HepG2 (cell line): ENCODE results near the gene CLDN14. TPM values are rescaled to one million over a fixed set of nuclear protein-coding genes. Genes with fewer than 3 reads are reported as not detected.

Experiments
- ATRX ChIP-seq: sonication (generic); formaldehyde crosslinking; IDR thresholded peaks from 2 replicates; pipeline ENCODE4 v1.4.0; 2020; ENCODE audit warnings: missing genetic modification reagents, borderline replicate concordance
- ELF4 ChIP-seq: sonication (generic); formaldehyde crosslinking; IDR thresholded peaks from 2 replicates; pipeline ENCODE4 v1.5.0; 2020; ENCODE audit warnings: missing genetic modification reagents, mild to moderate bottlenecking, moderate library complexity, borderline replicate concordance
- FOXK1 ChIP-seq: sonication (generic); formaldehyde crosslinking; IDR thresholded peaks from 2 replicates; pipeline ENCODE4 v1.4.0; 2020; ENCODE audit warnings: low read depth, missing genetic modification reagents, borderline replicate concordance
- JARID2 ChIP-seq: sonication (generic); formaldehyde crosslinking; IDR thresholded peaks from 2 replicates; pipeline ENCODE4 v1.8.1; 2023; ENCODE audit warnings: missing genetic modification reagents, inconsistent platforms; ENCODE audit not compliant: insufficient replicate concordance
- LCORL ChIP-seq, 2 experiments: fragments of 450-650 bp in 1 of 2; sonication (generic) in 1 of 2; formaldehyde crosslinking in 1 of 2; IDR thresholded peaks; 2 replicates each; pipeline versions ENCODE4 v1.5.0 to v1.6.1; 2017 to 2020; ENCODE audit warnings: antibody characterized with exemption in 1 of 2, missing genetic modification reagents in 1 of 2
- NCOA5 ChIP-seq: sonication (generic); formaldehyde crosslinking; IDR thresholded peaks from 2 replicates; pipeline ENCODE4 v1.4.0; 2020; ENCODE audit warnings: missing genetic modification reagents
- NFYB ChIP-seq: sonication (generic); formaldehyde crosslinking; IDR thresholded peaks from 2 replicates; pipeline ENCODE4 v1.4.0; 2020; ENCODE audit warnings: missing genetic modification reagents
- NR2F6 ChIP-seq, 2 experiments: IDR thresholded peaks; 2 replicates each; pipeline ENCODE4 v1.6.1; 2016; ENCODE audit warnings: antibody characterized with exemption in 1 of 2, mild to moderate bottlenecking in 1 of 2
- SMC3 ChIP-seq: IDR thresholded peaks from 2 replicates; pipeline ENCODE4 v1.6.1; 2011; ENCODE audit warnings: low read length, improper control_type of control experiment
- SP1 ChIP-seq, 2 experiments: fragments of 450-650 bp in 1 of 2; sonication (generic) in 1 of 2; formaldehyde crosslinking in 1 of 2; IDR thresholded peaks; 2 replicates each; pipeline versions ENCODE4 v1.4.0 to v1.6.1; 2016 to 2020; ENCODE audit warnings: missing genetic modification reagents in 1 of 2
- ZNF17 ChIP-seq: sonication (generic); formaldehyde crosslinking; IDR thresholded peaks from 2 replicates; pipeline ENCODE4 v1.5.0; 2020; ENCODE audit warnings: mild to moderate bottlenecking, missing genetic modification reagents
- ZNF224 ChIP-seq: sonication (generic); formaldehyde crosslinking; IDR thresholded peaks from 2 replicates; pipeline ENCODE4 v1.5.0; 2020; ENCODE audit warnings: mild to moderate bottlenecking, missing genetic modification reagents
- ZNF3 ChIP-seq: IDR thresholded peaks from 2 replicates; pipeline ENCODE4 v1.7.0; 2017; ENCODE audit warnings: inconsistent platforms
- ZNF335 ChIP-seq: sonication (generic); formaldehyde crosslinking; IDR thresholded peaks from 2 replicates; pipeline ENCODE4 v1.4.0; 2020; ENCODE audit warnings: missing genetic modification reagents
- ZNF460 ChIP-seq: sonication (generic); formaldehyde crosslinking; IDR thresholded peaks from 2 replicates; pipeline ENCODE4 v1.5.1; 2020; ENCODE audit warnings: missing genetic modification reagents, mild to moderate bottlenecking, borderline replicate concordance
- ZNF672 ChIP-seq: sonication (generic); formaldehyde crosslinking; IDR thresholded peaks from 2 replicates; pipeline ENCODE4 v1.8.1; 2022; ENCODE audit warnings: missing genetic modification reagents
- ZSCAN9 ChIP-seq: IDR thresholded peaks from 2 replicates; pipeline ENCODE4 v1.6.1; 2016; ENCODE audit warnings: borderline replicate concordance
- polyA plus RNA-seq, 8 experiments: library from polyadenylated mRNA; depleted of rRNA in 3 of 8; stranded (reverse) in 7 of 8; unstranded in 1 of 8; fragments of >200 nt; fragmentation: Illumina TruSeq in 4 of 8; extraction: Trizol in 4 of 8; gene quantifications; 2 replicates each; pipeline versions ENCODE4 v1.2.1 to v1.2.3, GENCODE V29; 2011 to 2016; ENCODE audit warnings: low read depth in 4 of 8, missing spikeins in 1 of 8, mixed read lengths in 1 of 8; ENCODE audit not compliant: insufficient read depth in 1 of 8
- total RNA-seq, 5 experiments: library from RNA; depleted of rRNA; stranded (reverse); fragments of >200 nt; fragmentation: Illumina TruSeq; extraction: Trizol; gene quantifications; 2 replicates each; pipeline ENCODE4 v1.2.3, GENCODE V29; 2016; ENCODE audit warnings: low read depth in 1 of 5
- TF ChIP-seq, protein P1 (sequence below): sonication (generic); formaldehyde crosslinking; IDR thresholded peaks from 2 replicates; pipeline ENCODE4 v1.4.0; 2020; ENCODE audit warnings: missing genetic modification reagents, borderline replicate concordance
- TF ChIP-seq, protein P2 (sequence below): sonication (generic); formaldehyde crosslinking; IDR thresholded peaks from 2 replicates; pipeline ENCODE4 v1.9.0; 2021; ENCODE audit warnings: missing genetic modification reagents, borderline replicate concordance
- TF ChIP-seq, protein P3 (sequence below): IDR thresholded peaks from 2 replicates; pipeline ENCODE4 v1.6.1; 2018; ENCODE audit warnings: missing genetic modification reagents, mild to moderate bottlenecking, missing compliant biosample characterization
- TF ChIP-seq, protein P4 (sequence below): sonication (generic); formaldehyde crosslinking; IDR thresholded peaks from 2 replicates; pipeline ENCODE4 v1.8.0; 2022; ENCODE audit warnings: mild to moderate bottlenecking, missing genetic modification reagents, moderate library complexity

CLDN14 gene
- total and polyA plus RNA-seq, 2 of the 13 experiments (the other 11 are each of a cell fraction or from before 2014, with no cell fraction given), result 1.1 to 1.4 TPM

DNA sequence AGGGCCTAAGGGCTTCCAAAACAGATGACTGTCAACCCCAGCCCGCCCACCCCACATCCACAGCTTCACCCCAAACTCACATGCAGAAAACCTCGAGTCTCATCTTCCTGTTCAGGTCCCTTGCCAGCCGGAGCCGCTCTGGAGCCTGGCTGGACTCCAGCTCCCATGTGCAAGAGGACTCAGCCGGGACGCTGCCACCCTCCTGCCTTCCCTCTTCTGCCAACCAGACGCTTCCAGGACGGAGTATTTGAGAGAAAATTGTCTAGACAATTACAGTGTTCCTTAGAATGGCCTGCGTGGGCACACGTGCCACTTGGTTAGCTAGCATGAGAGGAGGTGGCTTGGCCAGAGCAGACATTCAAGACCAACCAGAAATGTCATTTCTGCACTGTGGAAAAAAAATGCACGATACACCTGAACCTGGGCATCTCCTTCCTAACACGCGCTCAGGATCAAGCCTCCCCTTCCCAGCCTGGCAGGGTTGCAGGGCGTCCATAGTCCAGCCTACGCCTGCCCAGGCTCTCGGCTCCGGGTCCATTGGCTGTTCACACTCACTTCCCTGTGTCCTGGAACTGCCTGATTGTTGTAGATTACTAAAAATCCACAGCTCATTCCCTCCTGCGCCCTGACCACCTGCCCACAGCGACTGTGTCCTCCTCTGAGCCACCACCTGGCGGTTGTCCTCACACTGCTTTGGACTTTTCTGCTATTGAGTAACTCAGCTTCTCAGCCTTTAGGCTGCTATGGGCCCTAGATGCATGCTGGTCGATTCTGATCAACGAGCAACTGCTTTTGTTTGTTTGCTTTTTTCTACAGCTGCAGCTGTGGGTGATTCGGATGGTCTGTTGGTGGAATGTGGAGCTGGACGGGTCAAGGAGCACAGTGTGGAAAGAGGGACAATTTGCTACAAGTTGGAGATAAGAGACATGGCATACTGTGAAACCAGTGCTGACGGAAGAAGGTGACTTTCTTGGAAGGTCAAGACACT, at the start of gene CLDN14 (continued):
- TF ChIP-seq, protein P1, sequence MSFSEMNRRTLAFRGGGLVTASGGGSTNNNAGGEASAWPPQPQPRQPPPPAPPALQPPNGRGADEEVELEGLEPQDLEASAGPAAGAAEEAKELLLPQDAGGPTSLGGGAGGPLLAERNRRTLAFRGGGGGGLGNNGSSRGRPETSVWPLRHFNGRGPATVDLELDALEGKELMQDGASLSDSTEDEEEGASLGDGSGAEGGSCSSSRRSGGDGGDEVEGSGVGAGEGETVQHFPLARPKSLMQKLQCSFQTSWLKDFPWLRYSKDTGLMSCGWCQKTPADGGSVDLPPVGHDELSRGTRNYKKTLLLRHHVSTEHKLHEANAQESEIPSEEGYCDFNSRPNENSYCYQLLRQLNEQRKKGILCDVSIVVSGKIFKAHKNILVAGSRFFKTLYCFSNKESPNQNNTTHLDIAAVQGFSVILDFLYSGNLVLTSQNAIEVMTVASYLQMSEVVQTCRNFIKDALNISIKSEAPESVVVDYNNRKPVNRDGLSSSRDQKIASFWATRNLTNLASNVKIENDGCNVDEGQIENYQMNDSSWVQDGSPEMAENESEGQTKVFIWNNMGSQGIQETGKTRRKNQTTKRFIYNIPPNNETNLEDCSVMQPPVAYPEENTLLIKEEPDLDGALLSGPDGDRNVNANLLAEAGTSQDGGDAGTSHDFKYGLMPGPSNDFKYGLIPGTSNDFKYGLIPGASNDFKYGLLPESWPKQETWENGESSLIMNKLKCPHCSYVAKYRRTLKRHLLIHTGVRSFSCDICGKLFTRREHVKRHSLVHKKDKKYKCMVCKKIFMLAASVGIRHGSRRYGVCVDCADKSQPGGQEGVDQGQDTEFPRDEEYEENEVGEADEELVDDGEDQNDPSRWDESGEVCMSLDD (CRISPR knock-in tag), result no peak
- TF ChIP-seq, protein P2, sequence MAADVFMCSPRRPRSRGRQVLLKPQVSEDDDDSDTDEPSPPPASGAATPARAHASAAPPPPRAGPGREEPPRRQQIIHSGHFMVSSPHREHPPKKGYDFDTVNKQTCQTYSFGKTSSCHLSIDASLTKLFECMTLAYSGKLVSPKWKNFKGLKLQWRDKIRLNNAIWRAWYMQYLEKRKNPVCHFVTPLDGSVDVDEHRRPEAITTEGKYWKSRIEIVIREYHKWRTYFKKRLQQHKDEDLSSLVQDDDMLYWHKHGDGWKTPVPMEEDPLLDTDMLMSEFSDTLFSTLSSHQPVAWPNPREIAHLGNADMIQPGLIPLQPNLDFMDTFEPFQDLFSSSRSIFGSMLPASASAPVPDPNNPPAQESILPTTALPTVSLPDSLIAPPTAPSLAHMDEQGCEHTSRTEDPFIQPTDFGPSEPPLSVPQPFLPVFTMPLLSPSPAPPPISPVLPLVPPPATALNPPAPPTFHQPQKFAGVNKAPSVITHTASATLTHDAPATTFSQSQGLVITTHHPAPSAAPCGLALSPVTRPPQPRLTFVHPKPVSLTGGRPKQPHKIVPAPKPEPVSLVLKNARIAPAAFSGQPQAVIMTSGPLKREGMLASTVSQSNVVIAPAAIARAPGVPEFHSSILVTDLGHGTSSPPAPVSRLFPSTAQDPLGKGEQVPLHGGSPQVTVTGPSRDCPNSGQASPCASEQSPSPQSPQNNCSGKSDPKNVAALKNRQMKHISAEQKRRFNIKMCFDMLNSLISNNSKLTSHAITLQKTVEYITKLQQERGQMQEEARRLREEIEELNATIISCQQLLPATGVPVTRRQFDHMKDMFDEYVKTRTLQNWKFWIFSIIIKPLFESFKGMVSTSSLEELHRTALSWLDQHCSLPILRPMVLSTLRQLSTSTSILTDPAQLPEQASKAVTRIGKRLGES (CRISPR knock-in tag), result no peak
- TF ChIP-seq ATRX (CRISPR knock-in tag), result no peak
- 0 out of 2 replicates have a peak, but pooled peaks have one; percentile 20 for TF ChIP-seq ZNF224 (CRISPR knock-in tag)
- peak; percentile 74; the same call in 1 of the 2 replicates for TF ChIP-seq ZNF460 (CRISPR knock-in tag)
- no peak for TF ChIP-seq ZNF3 (CRISPR knock-in tag)
- TF ChIP-seq, protein P3, sequence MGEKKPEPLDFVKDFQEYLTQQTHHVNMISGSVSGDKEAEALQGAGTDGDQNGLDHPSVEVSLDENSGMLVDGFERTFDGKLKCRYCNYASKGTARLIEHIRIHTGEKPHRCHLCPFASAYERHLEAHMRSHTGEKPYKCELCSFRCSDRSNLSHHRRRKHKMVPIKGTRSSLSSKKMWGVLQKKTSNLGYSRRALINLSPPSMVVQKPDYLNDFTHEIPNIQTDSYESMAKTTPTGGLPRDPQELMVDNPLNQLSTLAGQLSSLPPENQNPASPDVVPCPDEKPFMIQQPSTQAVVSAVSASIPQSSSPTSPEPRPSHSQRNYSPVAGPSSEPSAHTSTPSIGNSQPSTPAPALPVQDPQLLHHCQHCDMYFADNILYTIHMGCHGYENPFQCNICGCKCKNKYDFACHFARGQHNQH (CRISPR knock-in tag), result peak; percentile 84; the same call in 1 of the 2 replicates
- TF ChIP-seq JARID2 (CRISPR knock-in tag), result no peak
- peak; percentile 37; the same call in 1 of the 2 replicates for TF ChIP-seq LCORL (IDR thresholded peaks at IDR 0.05)
- peak; percentile 98 for TF ChIP-seq LCORL (CRISPR knock-in tag; IDR thresholded peaks at IDR 0.05)
- peak; percentile 71; the same call in 1 of the 2 replicates for TF ChIP-seq FOXK1
- no peak for TF ChIP-seq ELF4 (CRISPR knock-in tag)
- no peak for TF ChIP-seq ZNF17 (CRISPR knock-in tag)
- TF ChIP-seq, protein P4, sequence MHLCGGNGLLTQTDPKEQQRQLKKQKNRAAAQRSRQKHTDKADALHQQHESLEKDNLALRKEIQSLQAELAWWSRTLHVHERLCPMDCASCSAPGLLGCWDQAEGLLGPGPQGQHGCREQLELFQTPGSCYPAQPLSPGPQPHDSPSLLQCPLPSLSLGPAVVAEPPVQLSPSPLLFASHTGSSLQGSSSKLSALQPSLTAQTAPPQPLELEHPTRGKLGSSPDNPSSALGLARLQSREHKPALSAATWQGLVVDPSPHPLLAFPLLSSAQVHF (CRISPR knock-in tag), result no peak
- TF ChIP-seq NFYB (CRISPR knock-in tag), result no peak
- no peak for TF ChIP-seq ZSCAN9 (CRISPR knock-in tag)
- peak; percentile 92 for TF ChIP-seq NR2F6 (IDR thresholded peaks at IDR 0.05)
- TF ChIP-seq NR2F6 (CRISPR knock-in tag; IDR thresholded peaks at IDR 0.05), result peak; percentile 89
- no peak for TF ChIP-seq NCOA5 (CRISPR knock-in tag)
- peak; percentile 63 for TF ChIP-seq SMC3
- no peak for TF ChIP-seq ZNF335 (CRISPR knock-in tag)
- TF ChIP-seq SP1 (IDR thresholded peaks at IDR 0.05), result no peak
- TF ChIP-seq SP1 (CRISPR knock-in tag; IDR thresholded peaks at IDR 0.05), result no peak
- TF ChIP-seq ZNF672 (CRISPR knock-in tag), result no peak
